Common myeloid progenitor, CD34-positive (primary cell): ENCODE data around the gene ZCCHC8.
"Not testable (repeated sequence)": the region's sequence is repeated elsewhere in the genome, so short reads cannot be mapped to it uniquely, and the experiment has no call there.

Experiments
- CTCF ChIA-PET: fragments of 350-600 bp; sonication (Branson Sonifier 250); formaldehyde crosslinking; loops from one replicate; lab custom pipeline; 2021; ENCODE audit warnings: antibody characterized with exemption; lab: Charles Lee
- POLR2A ChIA-PET: fragments of 350-600 bp; sonication (Branson Sonifier 250); formaldehyde crosslinking; loops from one replicate; lab custom pipeline; 2021; ENCODE audit warnings: antibody characterized with exemption; lab: Charles Lee
- DNase-seq, 3 donors: peaks; one replicate each; pipeline versions ENCODE4 v3.0.0 to v3.0.0-alpha.2; 2013
- H3K27ac ChIP-seq, 2 experiments: 1 replicate in 1 of 2; 2 replicates in 1 of 2; pipeline ENCODE4 v1.7.0; 2013; ENCODE audit warnings: inconsistent platforms in 2 of 2, low read length in 2 of 2, mild to moderate bottlenecking in 2 of 2, low read depth in 1 of 2, moderate library complexity in 1 of 2; ENCODE audit not compliant: severe bottlenecking in 2 of 2, insufficient read depth in 1 of 2, poor library complexity in 1 of 2
- H3K27me3 ChIP-seq, 5 experiments: replicated peaks in 2 of 5; 1 replicate in 3 of 5; 2 replicates in 2 of 5; pipeline versions ENCODE4 v1.6.1 to v1.7.0; 2013; ENCODE audit warnings: low read length in 4 of 5, mild to moderate bottlenecking in 2 of 5, moderate library complexity in 2 of 5, inconsistent platforms in 1 of 5; ENCODE audit not compliant: insufficient read depth in 5 of 5, control insufficient read depth in 4 of 5
- H3K36me3 ChIP-seq, 4 experiments: 1 replicate in 2 of 4; 2 replicates in 2 of 4; pipeline versions ENCODE4 v1.6.1 to v1.7.0; 2013; ENCODE audit warnings: low read length in 3 of 4, control low read depth in 1 of 4, mild to moderate bottlenecking in 1 of 4; ENCODE audit not compliant: control insufficient read depth in 4 of 4, insufficient read depth in 4 of 4
- H3K4me1 ChIP-seq, 4 experiments: 1 replicate in 3 of 4; 2 replicates in 1 of 4; pipeline versions ENCODE4 v1.6.1 to v1.7.1; 2013; ENCODE audit warnings: low read length in 3 of 4, mild to moderate bottlenecking in 3 of 4, control low read depth in 1 of 4, inconsistent platforms in 1 of 4, moderate library complexity in 1 of 4; ENCODE audit not compliant: control insufficient read depth in 4 of 4, insufficient read depth in 4 of 4; ENCODE audit errors: control extremely low read depth in 1 of 4
- H3K4me3 ChIP-seq, 7 experiments: 1 replicate in 4 of 7; 2 replicates in 3 of 7; pipeline versions ENCODE4 v1.5.1 to v1.7.0; 2013; ENCODE audit warnings: mild to moderate bottlenecking in 7 of 7, low read length in 6 of 7, moderate library complexity in 6 of 7, inconsistent platforms in 2 of 7, low read depth in 2 of 7, control low read depth in 1 of 7; ENCODE audit not compliant: insufficient read depth in 4 of 7, control insufficient read depth in 1 of 7; ENCODE audit errors: extremely low read depth in 1 of 7
- H3K9me3 ChIP-seq, 5 experiments: 1 replicate in 4 of 5; 2 replicates in 1 of 5; pipeline versions ENCODE4 v1.6.1 to v1.7.1; 2013; ENCODE audit warnings: low read length in 4 of 5, mild to moderate bottlenecking in 2 of 5, inconsistent platforms in 1 of 5, low read depth in 1 of 5, moderate library complexity in 1 of 5; ENCODE audit not compliant: control insufficient read depth in 4 of 5, insufficient read depth in 2 of 5; ENCODE audit errors: control extremely low read depth in 1 of 5
- WGBS: methylation state at CpG from one replicate; pipeline ENCODE4 v1.1.5; 2013; ENCODE audit not compliant: insufficient coverage; 5-methylcytosine and 5-hydroxymethylcytosine counted together

The ZCCHC8 gene

GRCh38 chr12:122457627-122458026 lies 43.1 kb downstream of the ZCCHC8 start:
- no peaks in the 10 kb centered on the region for H3K9me3 ChIP-seq
- DNase-seq: no peak
- H3K4me1 ChIP-seq: peaks cover 0 to 13% (median 11%) of the 10 kb centered on the region in 4 experiments
- 89% methylated on average over 2 of the region's 2 CpGs for WGBS
- no peaks in the 10 kb centered on the region for H3K36me3 ChIP-seq
- ChIA-PET POLR2A (no interaction called here), CTCF (interaction anchor here (1.8 kb wide), 1 partner anchor 15 kb away, joined by 8 read pairs; no protein-coding TSS in a partner anchor)
- H3K4me3 ChIP-seq: no peak overlapping the region
- no peak overlapping the region for H3K27ac ChIP-seq
- H3K27me3 ChIP-seq: no peaks in the 10 kb centered on the region

- Histone ChIP-seq H3K4me1 (peaks cover 0 to 15% (median 13%) of the 10 kb centered on the region in 4 experiments), H3K4me3 (no peak overlapping the region), H3K9me3 (no peaks in the 10 kb centered on the region), H3K36me3 (no peaks in the 10 kb centered on the region), H3K27me3 (no peaks in the 10 kb centered on the region), H3K27ac (no peak overlapping the region)
- WGBS: 40% methylated on average over 3 of the region's 6 CpGs
- ChIA-PET CTCF (interaction anchor here (1.2 to 1.6 kb wide), 2 partner anchors 16 to 55 kb away, joined by 4 to 5 read pairs; no protein-coding TSS in a partner anchor), POLR2A (interaction anchor here (0.6 kb wide), 1 partner anchor 48 kb away, joined by 5 read pairs; no protein-coding TSS in a partner anchor)
- no peak for DNase-seq
These were observed 46.0 kb downstream of the ZCCHC8 start for GRCh38 chr12:122454739-122455138.

GRCh38 chr12:122454250-122454721 lies 46.4 kb downstream of the ZCCHC8 start:
- ChIA-PET CTCF (interaction anchor here (1.2 kb wide), 1 partner anchor 54 kb away, joined by 4 read pairs; no protein-coding TSS in a partner anchor), POLR2A (no interaction called here)
- WGBS: 89% methylated on average over 9 of the region's 12 CpGs
- no peak for DNase-seq
- Histone ChIP-seq H3K4me3 (no peak overlapping the region), H3K27ac (no peak overlapping the region), H3K27me3 (no peaks in the 10 kb centered on the region), H3K4me1 (peaks cover 0 to 15% (median 13%) of the 10 kb centered on the region in 4 experiments), H3K9me3 (no peaks in the 10 kb centered on the region), H3K36me3 (no peaks in the 10 kb centered on the region)

GRCh38 chr12:122452701-122453285 lies 47.9 kb downstream of the ZCCHC8 start:
- Histone ChIP-seq H3K4me1 (peaks cover 0 to 15% (median 13%) of the 10 kb centered on the region in 4 experiments), H3K36me3 (no peaks in the 10 kb centered on the region), H3K4me3 (no peak overlapping the region), H3K27ac (no peak overlapping the region), H3K9me3 (no peaks in the 10 kb centered on the region), H3K27me3 (no peaks in the 10 kb centered on the region)
- 89% methylated on average over 5 of the region's 11 CpGs for WGBS
- ChIA-PET POLR2A (no interaction called here), CTCF (interaction anchor here (0.7 to 1.2 kb wide), 4 partner anchors 8 to 53 kb away, joined by 3 to 4 read pairs (median 3); no protein-coding TSS in a partner anchor)
- DNase-seq: no peak

- no peaks in the 10 kb centered on the region for H3K36me3 ChIP-seq
- WGBS: 100% methylated on average over 1 of the region's 2 CpGs
- ChIA-PET POLR2A (interaction anchor here (0.7 kb wide), 1 partner anchor 33 kb away, joined by 7 read pairs; no protein-coding TSS in a partner anchor), CTCF (interaction anchor here (0.7 to 1.4 kb wide), 3 partner anchors 50 to 95 kb away, joined by 3 to 5 read pairs (median 3); no protein-coding TSS in a partner anchor)
- peak in 2 of 3 donors; percentile 67 to 71 for DNase-seq
- no peaks in the 10 kb centered on the region for H3K27me3 ChIP-seq
- H3K4me3 ChIP-seq: no peak overlapping the region
- H3K9me3 ChIP-seq: no peaks in the 10 kb centered on the region
- H3K4me1 ChIP-seq: peaks cover 0 to 19% (median 13%) of the 10 kb centered on the region in 4 experiments
- no peak overlapping the region for H3K27ac ChIP-seq
These were observed 51.4 kb downstream of the ZCCHC8 start for GRCh38 chr12:122449317-122449716.

- H3K27ac ChIP-seq, H3K4me1 ChIP-seq, H3K4me3 ChIP-seq, H3K9me3 ChIP-seq, H3K27me3 ChIP-seq, H3K36me3 ChIP-seq, POLR2A ChIA-PET, DNase-seq: not testable (repeated sequence)
- WGBS: no CpG with 5 or more reads among the region's 3 CpGs
- CTCF ChIA-PET: interaction anchor here (0.7 kb wide), 1 partner anchor 69 kb away, joined by 5 read pairs; no protein-coding TSS in a partner anchor
These were observed 52.9 kb downstream of the ZCCHC8 start for GRCh38 chr12:122447825-122448224.

GRCh38 chr12:122446390-122446789 lies 54.3 kb downstream of the ZCCHC8 start:
- H3K4me3 ChIP-seq, H3K27me3 ChIP-seq, H3K9me3 ChIP-seq, POLR2A ChIA-PET, H3K4me1 ChIP-seq, H3K36me3 ChIP-seq, DNase-seq, H3K27ac ChIP-seq: not testable (repeated sequence)
- CTCF ChIA-PET: interaction anchor here (1.2 kb wide), 1 partner anchor 25 kb away, joined by 6 read pairs; no protein-coding TSS in a partner anchor
- 78% methylated on average over 5 of the region's 6 CpGs for WGBS
